Trophoblast cell (in vitro differentiated cells and primary cell): ENCODE measurements around the gene PGA3.
"Not testable (repeated sequence)": the region's sequence is repeated elsewhere in the genome, so short reads cannot be mapped to it uniquely, and the experiment has no call there.

Experiments
- DNase-seq, 2 donors: peaks; one replicate each; pipeline ENCODE4 v3.0.0-alpha.2; 2016
- H2AFZ ChIP-seq: 2 replicates; pipeline ENCODE4 v1.6.1; 2013; ENCODE audit warnings: low read length, moderate library complexity, mild to moderate bottlenecking; ENCODE audit not compliant: insufficient read depth, poor library complexity
- H2AK5ac ChIP-seq: 2 replicates; pipeline ENCODE4 v1.6.1; 2013; ENCODE audit warnings: mild to moderate bottlenecking, low read length
- H2BK120ac ChIP-seq: 2 replicates; pipeline ENCODE4 v1.6.1; 2013; ENCODE audit warnings: low read length, mild to moderate bottlenecking, moderate library complexity; ENCODE audit not compliant: insufficient read depth, poor library complexity
- H2BK12ac ChIP-seq: 2 replicates; pipeline ENCODE4 v1.6.1; 2013; ENCODE audit warnings: mild to moderate bottlenecking, low read length, moderate library complexity
- H2BK5ac ChIP-seq: 2 replicates; pipeline ENCODE4 v1.6.1; 2013; ENCODE audit warnings: low read length, low read depth, moderate library complexity, mild to moderate bottlenecking; ENCODE audit not compliant: poor library complexity
- H3K14ac ChIP-seq: 2 replicates; pipeline ENCODE4 v1.6.1; 2013; ENCODE audit warnings: mild to moderate bottlenecking, low read length
- H3K18ac ChIP-seq: 2 replicates; pipeline ENCODE4 v1.6.1; 2013; ENCODE audit warnings: mild to moderate bottlenecking, low read length
- H3K23ac ChIP-seq: 2 replicates; pipeline ENCODE4 v1.6.1; 2013; ENCODE audit warnings: low read length
- H3K27ac ChIP-seq: 2 replicates; pipeline ENCODE4 v1.5.1; 2013; ENCODE audit warnings: low read depth, mild to moderate bottlenecking, inconsistent platforms, low read length, moderate library complexity
- H3K27me3 ChIP-seq: 2 replicates; pipeline ENCODE4 v1.6.1; 2013; ENCODE audit warnings: inconsistent platforms, mild to moderate bottlenecking, low read length, moderate library complexity; ENCODE audit not compliant: insufficient read depth
- H3K36me3 ChIP-seq, 2 experiments: 1 replicate in 1 of 2; 2 replicates in 1 of 2; pipeline ENCODE4 v1.6.1; 2013; ENCODE audit warnings: low read length in 2 of 2, mild to moderate bottlenecking in 2 of 2, moderate library complexity in 1 of 2; ENCODE audit not compliant: insufficient read depth in 2 of 2, control insufficient read depth in 1 of 2
- H3K4ac ChIP-seq: 2 replicates; pipeline ENCODE4 v1.6.1; 2013; ENCODE audit warnings: low read depth, mild to moderate bottlenecking, low read length, moderate library complexity
- H3K4me1 ChIP-seq, 2 experiments: 1 replicate in 1 of 2; 2 replicates in 1 of 2; pipeline ENCODE4 v1.6.1; 2013; ENCODE audit warnings: low read length in 2 of 2, mild to moderate bottlenecking in 2 of 2, moderate library complexity in 1 of 2; ENCODE audit not compliant: insufficient read depth in 2 of 2, control insufficient read depth in 1 of 2
- H3K4me2 ChIP-seq: 2 replicates; pipeline ENCODE4 v1.6.1; 2013; ENCODE audit warnings: inconsistent platforms, mild to moderate bottlenecking, low read length, moderate library complexity
- H3K4me3 ChIP-seq: 2 replicates; pipeline ENCODE4 v1.5.1; 2013; ENCODE audit warnings: mild to moderate bottlenecking, low read depth, low read length, inconsistent platforms
- H3K79me1 ChIP-seq: one replicate; pipeline ENCODE4 v1.6.1; 2013; ENCODE audit warnings: low read length
- H3K79me2 ChIP-seq: 2 replicates; pipeline ENCODE4 v1.6.1; 2013; ENCODE audit warnings: low read length, mild to moderate bottlenecking; ENCODE audit not compliant: control insufficient read depth, insufficient read depth, poor library complexity
- H3K9ac ChIP-seq: 2 replicates; pipeline ENCODE4 v1.6.1; 2013; ENCODE audit warnings: mild to moderate bottlenecking, low read length
- H3K9me3 ChIP-seq: 2 replicates; pipeline ENCODE4 v1.6.1; 2013; ENCODE audit warnings: low read depth, mild to moderate bottlenecking, control low read depth, inconsistent platforms, low read length; ENCODE audit not compliant: insufficient read depth
- H4K12ac ChIP-seq: 2 replicates; pipeline ENCODE4 v1.6.1; 2013; ENCODE audit warnings: low read depth, mild to moderate bottlenecking, low read length, moderate library complexity
- H4K8ac ChIP-seq: 2 replicates; pipeline ENCODE4 v1.6.1; 2013; ENCODE audit warnings: low read depth, mild to moderate bottlenecking, low read length, moderate library complexity
- H4K91ac ChIP-seq: one replicate; pipeline ENCODE4 v1.6.1; 2013; ENCODE audit warnings: low read depth, mild to moderate bottlenecking, low read length, moderate library complexity
- WGBS: extraction: QIAGEN DNeasy Blood & Tissue Kit; methylation state at CpG from one replicate; pipeline ENCODE4 v1.1.7; 2013; ENCODE audit warnings: missing lambda C conversion rate; ENCODE audit not compliant: insufficient read length, insufficient coverage; ENCODE audit errors: extremely low coverage; 5-methylcytosine and 5-hydroxymethylcytosine counted together

Gene PGA3

DNA sequence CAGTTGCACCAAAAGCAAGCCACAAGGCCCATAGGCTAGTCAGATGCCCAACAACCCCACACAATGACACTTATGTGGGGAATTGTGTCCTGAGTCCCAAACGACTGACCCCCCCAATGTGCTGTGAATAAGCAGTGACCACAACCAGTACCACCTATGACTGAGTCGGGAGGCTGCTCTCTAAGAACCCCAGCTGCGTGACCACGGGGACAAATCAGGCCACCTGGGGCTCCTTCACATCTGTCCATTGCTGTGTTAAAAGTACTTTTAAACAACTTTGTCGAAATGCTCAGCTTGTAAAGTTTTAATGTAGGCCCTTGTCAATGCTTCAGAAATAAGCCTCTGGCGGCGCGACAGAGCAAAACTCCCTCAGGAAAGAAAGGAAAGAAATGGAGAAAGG lies 37.0 kb downstream of the PGA3 start:
- not testable (repeated sequence) for H4K12ac ChIP-seq, H3K18ac ChIP-seq, H3K14ac ChIP-seq, H2BK120ac ChIP-seq, H3K27ac ChIP-seq, H3K4me1 ChIP-seq, H2BK5ac ChIP-seq, H3K9ac ChIP-seq, H3K23ac ChIP-seq, H2AK5ac ChIP-seq, H3K4me2 ChIP-seq, H4K8ac ChIP-seq, H2AFZ ChIP-seq, H2BK12ac ChIP-seq, H3K9me3 ChIP-seq, H3K36me3 ChIP-seq, DNase-seq, H4K91ac ChIP-seq, H3K79me1 ChIP-seq, H3K27me3 ChIP-seq, H3K79me2 ChIP-seq, H3K4me3 ChIP-seq, H3K4ac ChIP-seq
- no CpG with 5 or more reads among the region's 8 CpGs for WGBS

DNA sequence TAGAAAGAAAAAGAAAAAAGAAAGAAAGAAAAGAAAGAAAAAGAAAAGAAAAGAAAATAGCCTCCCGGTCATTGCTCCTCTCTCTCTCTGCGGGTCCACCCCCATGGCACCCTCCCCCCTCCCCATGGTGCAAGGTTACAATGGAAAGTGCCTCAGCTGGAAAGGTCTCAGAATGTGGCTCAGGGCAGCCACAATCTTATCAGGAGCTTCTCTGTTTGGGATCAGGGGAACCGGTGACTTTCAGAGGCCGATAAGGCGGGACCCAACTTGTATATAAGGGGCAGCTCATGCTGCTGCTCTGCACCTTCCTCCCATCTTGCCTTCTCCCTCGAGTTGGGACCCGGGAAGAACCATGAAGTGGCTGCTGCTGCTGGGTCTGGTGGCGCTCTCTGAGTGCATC lies 37.6 kb downstream of the PGA3 start, which contains the start of gene PGA5:
Gene PGA5 (plus strand): TSS at position 301 of the 400 bp plus-strand sequence. CDS start 52 bp downstream, at position 353.
- not testable (repeated sequence) for H3K27me3 ChIP-seq, DNase-seq, H3K36me3 ChIP-seq, H3K4ac ChIP-seq, H4K8ac ChIP-seq, H2BK12ac ChIP-seq, H3K79me1 ChIP-seq, H3K18ac ChIP-seq, H2AFZ ChIP-seq, H3K9ac ChIP-seq, H3K14ac ChIP-seq, H4K12ac ChIP-seq, H2BK120ac ChIP-seq, H3K79me2 ChIP-seq, H3K4me2 ChIP-seq, H3K4me3 ChIP-seq, H4K91ac ChIP-seq, H3K9me3 ChIP-seq, H2BK5ac ChIP-seq, H2AK5ac ChIP-seq, H3K23ac ChIP-seq, H3K4me1 ChIP-seq, H3K27ac ChIP-seq
- no CpG with 5 or more reads among the region's 8 CpGs for WGBS

DNA sequence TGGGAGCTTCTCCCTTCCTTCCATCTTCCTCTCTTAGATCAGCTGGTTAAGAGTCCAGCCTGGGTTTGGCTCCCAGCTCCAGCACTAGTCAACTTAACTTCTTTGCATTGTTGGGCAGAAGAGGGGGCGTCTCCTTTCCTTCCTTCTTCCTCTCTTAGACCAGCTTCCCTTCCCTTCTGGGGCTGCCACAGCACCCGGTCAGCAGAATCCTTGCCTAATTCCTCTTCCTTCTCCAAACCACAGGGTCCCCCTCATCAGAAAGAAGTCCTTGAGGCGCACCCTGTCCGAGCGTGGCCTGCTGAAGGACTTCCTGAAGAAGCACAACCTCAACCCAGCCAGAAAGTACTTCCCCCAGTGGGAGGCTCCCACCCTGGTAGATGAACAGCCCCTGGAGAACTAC lies 38.2 kb downstream of the PGA3 start:
- H4K8ac ChIP-seq, H3K4ac ChIP-seq, H2BK12ac ChIP-seq, H3K9ac ChIP-seq, H3K79me1 ChIP-seq, H4K12ac ChIP-seq, H2BK5ac ChIP-seq, H3K27me3 ChIP-seq, H3K4me2 ChIP-seq, H3K9me3 ChIP-seq, H3K23ac ChIP-seq, H3K79me2 ChIP-seq, H3K18ac ChIP-seq, DNase-seq, H3K4me3 ChIP-seq, H2AK5ac ChIP-seq, H3K36me3 ChIP-seq, H3K4me1 ChIP-seq, H2AFZ ChIP-seq, H3K14ac ChIP-seq, H4K91ac ChIP-seq, H3K27ac ChIP-seq, H2BK120ac ChIP-seq: not testable (repeated sequence)
- WGBS: no CpG with 5 or more reads among the region's 5 CpGs

DNA sequence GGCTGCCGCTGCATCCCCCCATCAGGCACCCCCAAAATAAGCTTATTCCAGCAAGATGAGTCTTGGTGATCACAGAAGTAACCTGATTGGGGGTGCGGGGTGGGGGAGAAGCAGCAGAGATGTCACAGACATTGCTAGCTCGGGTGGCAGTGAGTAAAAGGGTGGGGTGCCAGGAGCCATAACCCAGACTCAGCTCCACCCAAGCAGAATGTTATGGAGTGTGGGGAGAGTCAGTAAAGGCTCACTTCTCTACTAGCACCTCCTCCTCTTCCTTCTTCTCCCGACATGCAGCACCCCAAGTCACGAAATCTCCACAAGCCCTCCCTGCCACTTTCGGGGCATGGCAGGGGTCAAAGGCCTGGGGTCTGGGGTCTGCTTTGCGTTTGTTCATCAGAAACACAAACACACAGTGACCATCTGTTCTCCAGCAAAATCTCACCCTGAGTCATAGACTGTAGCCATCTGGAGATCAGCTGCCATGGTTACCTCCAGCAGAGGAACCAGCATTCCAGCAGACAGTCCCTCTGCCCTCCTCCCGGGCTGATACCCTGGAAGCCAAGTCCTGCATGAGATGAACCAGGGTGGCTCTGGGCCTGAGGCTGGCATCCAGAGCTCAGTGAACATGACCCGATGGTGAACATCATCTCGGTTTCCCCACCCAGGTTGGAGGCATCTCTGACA lies 42.1 kb downstream of the PGA3 start:
- H3K23ac ChIP-seq: not testable (repeated sequence)

More for the DNA sequence above, 42.1 kb downstream of the PGA3 start:
- H4K91ac ChIP-seq, H2AK5ac ChIP-seq, H3K4ac ChIP-seq, H3K79me2 ChIP-seq, H3K18ac ChIP-seq, H2BK5ac ChIP-seq, H3K9me3 ChIP-seq, H3K4me2 ChIP-seq, H3K4me3 ChIP-seq, H3K36me3 ChIP-seq, H3K79me1 ChIP-seq, H2BK120ac ChIP-seq, H2AFZ ChIP-seq, H3K9ac ChIP-seq, H3K27ac ChIP-seq, H2BK12ac ChIP-seq, DNase-seq, H3K27me3 ChIP-seq, H4K12ac ChIP-seq, H4K8ac ChIP-seq, H3K14ac ChIP-seq, H3K4me1 ChIP-seq: not testable (repeated sequence)
- no CpG with 5 or more reads among the region's 10 CpGs for WGBS
